Measurements from ENCODE around the gene OR4D2.

The OR4D2 gene

DNA sequence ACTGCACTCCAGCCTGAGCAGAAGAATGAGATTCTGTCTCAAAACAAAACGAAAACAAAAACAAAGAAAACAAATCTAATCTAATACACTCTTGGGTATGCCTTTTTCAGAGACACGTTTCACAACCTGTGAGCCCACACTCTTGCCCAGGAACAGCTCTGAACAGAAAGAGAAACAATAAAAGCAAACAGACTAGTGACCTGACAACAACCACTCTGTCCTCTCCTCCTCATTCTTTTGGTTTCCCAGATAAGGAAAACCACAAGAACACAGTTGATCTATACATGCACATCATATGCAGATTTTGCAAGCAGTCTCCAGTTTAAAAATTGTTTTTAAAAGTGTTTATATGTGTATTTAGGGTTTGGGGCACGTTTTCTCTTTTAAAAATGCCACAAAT is 51.0 kb downstream of the OR4D2 start:
- no peak for DNase-seq

DNA sequence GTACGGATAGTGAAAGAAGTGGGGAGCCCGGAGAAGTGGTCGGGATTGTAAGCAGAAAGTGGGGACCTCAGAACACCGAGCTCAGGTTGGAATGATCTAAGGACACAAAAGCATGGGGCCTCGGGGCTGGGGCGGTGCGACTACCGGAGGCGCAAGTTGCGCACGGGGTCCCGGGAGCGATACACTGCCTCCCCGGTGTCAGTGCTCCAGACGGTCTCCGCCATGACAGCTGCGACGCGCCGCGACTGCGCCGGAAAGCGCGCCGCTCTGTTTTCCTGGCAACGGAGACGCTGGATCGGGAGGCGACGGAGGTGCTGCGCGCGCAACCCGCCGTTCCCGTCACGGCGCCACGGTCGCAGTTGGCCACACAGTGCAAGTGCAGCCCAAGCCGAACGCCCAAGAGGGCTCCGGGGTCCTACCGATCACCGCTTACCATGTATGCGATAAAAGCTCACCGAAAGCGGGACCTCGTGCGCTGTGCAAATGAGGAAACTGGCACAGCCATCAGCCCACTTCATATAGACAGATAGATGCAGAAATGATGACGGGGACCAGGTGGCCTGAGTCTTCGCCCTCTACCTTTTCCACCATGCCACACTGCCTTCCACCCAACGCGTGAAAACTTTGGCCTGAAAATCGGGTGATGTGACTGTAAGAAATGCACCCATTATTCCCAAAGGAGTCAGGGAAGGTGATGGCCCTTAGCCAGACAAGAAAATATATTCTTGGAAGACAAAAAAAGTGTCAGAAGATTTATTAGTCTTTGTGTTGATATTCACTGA is 52.4 kb downstream of the OR4D2 start, which contains the start of gene MKS1:
Gene MKS1, minus strand, starts transcription at position 249 of the 782 bp plus-strand sequence. Its CDS starts 25 bp downstream, at position 224.
- DNase-seq, result peak; percentile 96

DNA sequence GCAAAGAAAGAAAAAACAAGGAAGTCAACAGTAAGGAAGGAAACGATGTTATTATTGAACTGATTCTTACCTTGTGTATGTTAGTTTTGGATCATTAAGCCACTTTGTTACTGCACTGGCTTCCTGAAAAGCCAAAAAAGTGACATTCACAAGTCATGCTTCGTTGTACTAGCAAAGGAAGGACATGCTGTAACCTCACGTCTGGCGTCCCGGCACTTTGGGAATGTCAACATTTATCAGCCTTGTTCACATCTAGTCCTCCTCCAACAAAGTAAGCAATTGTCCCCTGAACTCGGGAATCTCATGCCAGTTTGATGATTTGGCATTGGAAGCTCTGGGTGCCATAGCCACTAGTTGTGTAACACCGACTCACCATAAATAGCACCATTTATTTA is 53.0 kb downstream of the OR4D2 start:
- DNase-seq, result no peak

Data from activated naive CD4-positive, alpha-beta T cell treated with anti-CD3 and anti-CD28 coated beads, Interleukin-2, amount 50 U/mL, for 16 hours (primary cell).